DMS79 treated with DMSO at 0.1 percent for 48 hours (cell line): ENCODE measurements around the gene GNG3.

Source experiments
- DNase-seq: peaks from one replicate; lab custom pipeline; 2025; lab: John Stamatoyannopoulos, UW

GNG3 gene

GRCh38 chr11:62757846-62758788, 50.6 kb downstream of the GNG3 start:
- no peak for DNase-seq
